Astrocyte (in vitro differentiated cells and primary cell): ENCODE measurements around the gene CREB3L2.

Experiments used
- EZH2 ChIP-seq: IDR thresholded peaks from 2 replicates; pipeline ENCODE4 v1.6.1; 2012; ENCODE audit warnings: mild to moderate bottlenecking, low read length, inconsistent platforms; ENCODE audit not compliant: insufficient read depth
- TF ChIP-seq, protein P1 (sequence below): IDR thresholded peaks from 2 replicates; pipeline ENCODE4 v1.5.1; 2011; ENCODE audit warnings: low read depth, mild to moderate bottlenecking, inconsistent platforms, low read length, moderate library complexity; ENCODE audit not compliant: insufficient read depth

DNA sequence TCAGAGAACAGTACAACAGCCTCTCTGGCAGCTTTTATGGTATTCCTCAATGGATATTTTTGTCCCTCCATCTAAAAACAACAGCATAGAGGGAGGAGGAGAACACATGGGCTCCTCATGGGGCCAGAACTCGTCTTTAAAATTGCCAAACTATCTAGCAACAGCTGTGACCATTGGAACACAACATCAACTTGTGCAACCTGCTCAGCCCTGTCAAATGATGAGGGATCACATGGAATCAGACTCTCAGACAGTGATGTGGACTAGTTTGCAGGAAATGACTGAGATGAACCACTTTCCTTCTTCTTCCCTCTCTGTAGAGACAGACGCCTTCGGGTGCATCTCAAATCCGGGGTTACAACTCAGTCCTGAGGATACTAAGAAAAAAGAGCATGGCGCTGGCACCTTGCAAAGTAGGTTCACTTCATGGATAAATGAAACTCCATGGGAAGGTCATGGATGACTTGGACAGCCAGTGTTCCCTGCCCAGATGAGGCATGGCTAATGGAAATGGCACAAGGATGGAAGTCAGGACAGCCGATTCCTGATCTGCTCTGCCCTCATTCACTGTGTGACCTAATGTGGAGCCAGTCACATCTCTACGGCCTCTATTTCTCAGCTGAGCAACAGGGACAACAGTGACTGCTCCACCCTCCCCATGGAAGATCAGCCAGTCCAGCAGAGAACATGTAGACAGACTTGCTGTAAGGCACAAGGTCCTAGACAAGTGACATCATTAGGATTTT lies 130.5 kb downstream of the CREB3L2 start:
- TF ChIP-seq, protein P1, sequence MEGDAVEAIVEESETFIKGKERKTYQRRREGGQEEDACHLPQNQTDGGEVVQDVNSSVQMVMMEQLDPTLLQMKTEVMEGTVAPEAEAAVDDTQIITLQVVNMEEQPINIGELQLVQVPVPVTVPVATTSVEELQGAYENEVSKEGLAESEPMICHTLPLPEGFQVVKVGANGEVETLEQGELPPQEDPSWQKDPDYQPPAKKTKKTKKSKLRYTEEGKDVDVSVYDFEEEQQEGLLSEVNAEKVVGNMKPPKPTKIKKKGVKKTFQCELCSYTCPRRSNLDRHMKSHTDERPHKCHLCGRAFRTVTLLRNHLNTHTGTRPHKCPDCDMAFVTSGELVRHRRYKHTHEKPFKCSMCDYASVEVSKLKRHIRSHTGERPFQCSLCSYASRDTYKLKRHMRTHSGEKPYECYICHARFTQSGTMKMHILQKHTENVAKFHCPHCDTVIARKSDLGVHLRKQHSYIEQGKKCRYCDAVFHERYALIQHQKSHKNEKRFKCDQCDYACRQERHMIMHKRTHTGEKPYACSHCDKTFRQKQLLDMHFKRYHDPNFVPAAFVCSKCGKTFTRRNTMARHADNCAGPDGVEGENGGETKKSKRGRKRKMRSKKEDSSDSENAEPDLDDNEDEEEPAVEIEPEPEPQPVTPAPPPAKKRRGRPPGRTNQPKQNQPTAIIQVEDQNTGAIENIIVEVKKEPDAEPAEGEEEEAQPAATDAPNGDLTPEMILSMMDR = no peak
- no peak for TF ChIP-seq EZH2
